GM12872 (cell line): ENCODE data around the gene PRSS37.

Source experiments
- TF ChIP-seq, protein P1 (sequence below): IDR thresholded peaks from 3 replicates; pipeline ENCODE4 v1.5.1; 2011; ENCODE audit warnings: low read depth, mild to moderate bottlenecking, low read length, moderate library complexity; ENCODE audit not compliant: insufficient read depth

The PRSS37 gene

DNA sequence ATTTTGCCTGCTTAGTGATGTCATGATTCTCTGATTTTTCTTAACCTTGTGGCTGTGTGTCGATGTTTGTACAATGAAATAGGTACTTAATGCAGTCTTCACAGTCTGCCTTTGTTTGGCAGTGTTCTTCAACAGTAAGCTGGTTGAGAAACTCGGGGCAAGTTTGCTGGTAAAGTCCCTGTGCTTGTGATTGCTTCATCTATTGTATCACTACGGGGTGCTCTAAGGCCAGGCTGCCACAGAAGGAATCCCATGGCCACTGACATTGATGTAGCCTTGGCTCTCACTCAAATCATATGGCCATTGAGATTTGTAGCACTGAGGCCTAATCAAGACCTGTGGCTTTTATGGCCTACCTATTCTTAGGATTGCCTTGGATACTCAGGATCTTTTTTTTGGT lies 33.5 kb upstream of the PRSS37 start:
- TF ChIP-seq, protein P1, sequence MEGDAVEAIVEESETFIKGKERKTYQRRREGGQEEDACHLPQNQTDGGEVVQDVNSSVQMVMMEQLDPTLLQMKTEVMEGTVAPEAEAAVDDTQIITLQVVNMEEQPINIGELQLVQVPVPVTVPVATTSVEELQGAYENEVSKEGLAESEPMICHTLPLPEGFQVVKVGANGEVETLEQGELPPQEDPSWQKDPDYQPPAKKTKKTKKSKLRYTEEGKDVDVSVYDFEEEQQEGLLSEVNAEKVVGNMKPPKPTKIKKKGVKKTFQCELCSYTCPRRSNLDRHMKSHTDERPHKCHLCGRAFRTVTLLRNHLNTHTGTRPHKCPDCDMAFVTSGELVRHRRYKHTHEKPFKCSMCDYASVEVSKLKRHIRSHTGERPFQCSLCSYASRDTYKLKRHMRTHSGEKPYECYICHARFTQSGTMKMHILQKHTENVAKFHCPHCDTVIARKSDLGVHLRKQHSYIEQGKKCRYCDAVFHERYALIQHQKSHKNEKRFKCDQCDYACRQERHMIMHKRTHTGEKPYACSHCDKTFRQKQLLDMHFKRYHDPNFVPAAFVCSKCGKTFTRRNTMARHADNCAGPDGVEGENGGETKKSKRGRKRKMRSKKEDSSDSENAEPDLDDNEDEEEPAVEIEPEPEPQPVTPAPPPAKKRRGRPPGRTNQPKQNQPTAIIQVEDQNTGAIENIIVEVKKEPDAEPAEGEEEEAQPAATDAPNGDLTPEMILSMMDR, result no peak

DNA sequence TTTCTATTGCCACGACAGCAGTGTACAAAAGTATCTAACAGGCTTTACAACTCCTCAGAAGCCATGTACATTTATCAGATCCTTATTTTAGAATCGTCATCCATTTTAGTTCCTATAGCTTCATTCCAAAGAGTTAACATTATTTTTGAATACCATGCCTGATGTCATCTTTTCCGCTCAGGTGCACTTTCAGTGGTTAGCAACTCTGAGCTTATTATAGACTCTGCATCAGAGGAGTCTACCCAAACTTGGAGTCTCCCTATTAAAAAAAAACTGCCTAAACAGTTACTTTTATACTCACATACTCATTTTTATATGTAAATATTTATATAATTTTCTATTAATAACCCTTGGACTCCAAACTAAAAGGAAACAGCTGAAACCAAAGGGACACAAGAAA lies 31.6 kb upstream of the PRSS37 start:
- TF ChIP-seq, protein P1, result no peak

DNA sequence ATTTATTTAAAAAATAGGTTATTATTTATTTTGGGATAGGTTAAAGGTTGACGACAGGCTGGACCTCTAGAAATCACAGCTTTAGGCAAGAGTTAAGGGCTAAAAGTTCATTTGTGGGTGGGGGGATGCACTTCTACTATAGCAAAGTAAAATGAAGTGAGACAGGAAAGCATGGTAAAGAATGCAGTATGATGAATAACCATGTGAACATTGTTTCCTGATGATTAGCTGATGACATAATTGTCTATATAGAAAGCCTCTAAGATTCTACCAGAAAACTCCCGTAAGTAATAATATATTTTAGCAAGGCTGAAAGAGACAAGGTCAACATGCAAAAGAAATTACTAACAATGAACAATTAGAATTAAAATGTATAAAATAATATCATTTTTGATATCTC lies 25.7 kb upstream of the PRSS37 start:
- TF ChIP-seq, protein P1, result no peak

DNA sequence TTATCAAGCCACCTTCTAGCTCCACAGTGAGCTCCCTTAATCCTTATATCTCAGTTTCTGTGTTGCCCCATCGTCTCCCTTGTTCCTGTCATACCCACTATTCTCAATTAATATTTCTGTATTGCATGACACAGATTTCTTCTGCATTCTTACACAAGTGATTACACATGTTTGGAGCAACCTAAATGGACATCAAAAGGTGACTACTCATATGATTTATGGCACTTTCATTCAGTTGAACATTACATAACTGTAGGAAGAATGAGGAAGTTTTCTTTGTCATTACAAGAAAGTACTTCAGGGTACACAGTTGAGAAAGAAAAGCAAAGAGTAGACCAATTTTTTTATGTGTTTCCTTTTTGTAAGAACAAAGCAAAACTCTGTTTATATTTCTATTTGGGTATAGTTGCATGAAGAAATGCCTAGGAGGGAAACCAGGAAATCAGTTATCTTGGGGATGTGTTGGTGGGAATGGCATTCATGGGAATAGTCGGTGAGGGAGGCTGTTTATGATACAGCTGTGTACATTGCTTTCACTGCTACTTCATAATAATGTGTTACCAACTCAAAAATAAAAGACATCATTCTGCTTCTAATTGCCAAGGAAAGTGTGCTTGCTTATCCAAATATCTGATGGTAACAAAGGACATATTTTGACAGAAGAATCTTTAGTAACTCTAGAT lies 23.6 kb upstream of the PRSS37 start:
- TF ChIP-seq, protein P1, result no peak

DNA sequence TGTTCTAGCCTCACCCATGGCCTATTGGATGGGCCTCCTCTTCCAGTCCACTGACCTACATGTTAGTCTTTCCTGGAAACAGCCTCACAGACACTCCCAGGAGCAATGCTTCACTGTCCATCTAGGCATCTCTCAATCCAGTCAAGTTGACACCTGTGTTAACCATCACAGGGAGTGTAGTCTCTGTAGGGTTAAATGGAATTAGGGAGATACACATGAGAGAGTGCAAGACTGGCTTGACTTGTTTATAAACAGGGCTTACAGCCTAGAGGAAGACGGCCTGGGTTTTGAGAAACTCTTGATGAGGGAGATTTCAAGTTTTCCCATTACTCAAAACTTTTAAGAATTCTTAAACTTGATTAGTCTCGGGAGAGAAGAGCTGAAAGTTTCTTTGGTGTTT lies 18.9 kb upstream of the PRSS37 start:
- TF ChIP-seq, protein P1, result no peak

DNA sequence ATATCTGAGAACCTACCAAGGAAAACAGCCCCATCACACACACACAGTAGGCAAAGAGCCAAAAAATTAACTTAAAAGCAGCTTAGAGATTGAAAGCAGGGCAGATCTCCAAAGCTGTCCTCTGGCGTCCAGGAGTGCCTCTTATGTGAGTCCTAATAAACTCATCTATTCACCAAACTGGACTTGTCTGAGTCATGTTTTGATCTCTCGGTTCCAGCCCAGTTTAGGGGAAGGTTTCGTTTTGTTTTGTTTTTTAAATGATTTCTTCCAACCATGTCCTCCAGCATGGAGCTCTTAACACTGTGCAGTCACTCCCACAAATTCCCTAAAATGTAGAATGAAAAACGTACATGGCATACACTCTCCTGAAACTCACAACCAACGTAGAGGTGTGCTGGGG lies 6.7 kb upstream of the PRSS37 start:
- TF ChIP-seq, protein P1, result no peak

DNA sequence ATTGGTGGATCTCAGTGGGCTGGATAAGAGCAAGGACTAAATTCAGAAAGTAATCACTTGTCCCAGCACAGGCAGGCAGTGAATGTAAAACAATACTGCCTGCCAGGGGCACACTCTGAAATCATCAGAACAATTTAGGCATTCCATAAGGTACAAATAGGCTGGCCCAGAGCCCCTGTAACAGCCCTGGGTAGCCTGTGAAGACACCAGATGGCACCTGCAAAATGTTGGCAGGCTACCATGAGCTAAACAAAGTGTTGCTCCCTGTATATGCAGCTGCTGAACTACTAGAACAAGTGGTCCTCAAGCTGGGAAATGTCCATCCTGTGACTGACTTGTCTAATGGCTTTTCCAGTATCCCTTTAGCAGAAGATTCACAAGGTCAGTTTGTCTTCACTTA lies 3.0 kb upstream of the PRSS37 start:
- TF ChIP-seq, protein P1, result no peak
